LNCaP clone FGC (cell line): ENCODE data around the gene SCAI.
"Not testable (repeated sequence)": the region's sequence is repeated elsewhere in the genome, so short reads cannot be mapped to it uniquely, and the experiment has no call there.

Experiments used
- DNase-seq: peaks from one replicate; pipeline ENCODE4 v3.0.0-alpha.2; 2011; ENCODE audit warnings: low read depth
- H3K4me3 ChIP-seq: 2 replicates; pipeline ENCODE4 v1.5.1; 2011; ENCODE audit warnings: mild to moderate bottlenecking, low read depth, low read length, control low read depth
- CTCF ChIP-seq: IDR thresholded peaks from 2 replicates; pipeline ENCODE4 v1.5.1; 2012; ENCODE audit warnings: mild to moderate bottlenecking; ENCODE audit not compliant: control insufficient read depth, insufficient read depth; ENCODE audit errors: extremely low read depth

SCAI gene

GRCh38 chr9:125180876-125181275, 37.5 kb upstream of the SCAI start:
- H3K4me3 ChIP-seq, result no peak overlapping the region
- no peak for DNase-seq
- TF ChIP-seq CTCF, result no peak

GRCh38 chr9:125179776-125180175, 36.4 kb upstream of the SCAI start:
- H3K4me3 ChIP-seq, DNase-seq: not testable (repeated sequence)

- no peak overlapping the region for H3K4me3 ChIP-seq
- DNase-seq, result peak; percentile 84
- no peak for TF ChIP-seq CTCF
These were observed 34.6 kb upstream of the SCAI start for GRCh38 chr9:125177888-125178287.

GRCh38 chr9:125176636-125177035, 33.3 kb upstream of the SCAI start:
- DNase-seq, result no peak
- TF ChIP-seq CTCF, result no peak
- no peak overlapping the region for H3K4me3 ChIP-seq

- DNase-seq, result no peak
- no peak for TF ChIP-seq CTCF
- H3K4me3 ChIP-seq, result no peak overlapping the region
These were observed 28.9 kb upstream of the SCAI start for GRCh38 chr9:125172031-125172755.

GRCh38 chr9:125169895-125170294, 26.6 kb upstream of the SCAI start:
- DNase-seq, result no peak
- TF ChIP-seq CTCF, result no peak
- no peak overlapping the region for H3K4me3 ChIP-seq

GRCh38 chr9:125166762-125167161, 23.4 kb upstream of the SCAI start:
- no peak for TF ChIP-seq CTCF
- DNase-seq, result no peak
- H3K4me3 ChIP-seq, result no peak overlapping the region

GRCh38 chr9:125162891-125163290, 19.6 kb upstream of the SCAI start:
- not testable (repeated sequence) for DNase-seq, H3K4me3 ChIP-seq
